SK-N-SH (cell line): Measurements from ENCODE around the gene TLX2. TPM values are rescaled to one million over a fixed set of nuclear protein-coding genes. Genes with fewer than 3 reads are reported as not detected.

Experiments used
- CTCF ChIA-PET: fragments of 300-600, 350-600 bp; formaldehyde crosslinking; extraction: SDS; loops from one replicate; lab custom pipeline; 2021; lab: Yijun Ruan, JAX
- POLR2A ChIA-PET: fragments of 350-600 bp; sonication (Branson Sonifier 250); formaldehyde crosslinking; extraction: SDS; loops from one replicate; lab custom pipeline; 2020; ENCODE audit warnings: antibody characterized with exemption, inconsistent platforms; lab: Yijun Ruan, JAX
- DNase-seq: peaks from one replicate; pipeline ENCODE4 v3.0.0; 2012
- H2AFZ ChIP-seq: fragments of 200-600 bp; sonication (generic); 2 replicates; pipeline ENCODE4 v1.8.1; 2016; ENCODE audit warnings: antibody characterized with exemption, mild to moderate bottlenecking, low read depth
- H3F3A ChIP-seq: fragments of 200-600 bp; sonication (generic); replicated peaks from 2 replicates; pipeline ENCODE3; 2016; ENCODE audit warnings: antibody characterized with exemption, mild to moderate bottlenecking; ENCODE audit not compliant: insufficient read depth
- H3K27ac ChIP-seq, 2 experiments: fragments of 200-500 bp in 1 of 2; fragments of 200-600 bp in 1 of 2; sonication (Bioruptor generic) in 1 of 2; sonication (generic), shearing (Covaris generic) in 1 of 2; 2 replicates each; pipeline versions ENCODE4 v1.5.1 to v1.6.1; 2014 to 2016; ENCODE audit warnings: low read depth in 2 of 2, inconsistent platforms in 1 of 2, low read length in 1 of 2, mild to moderate bottlenecking in 1 of 2, mixed read lengths in 1 of 2
- H3K27me3 ChIP-seq: fragments of 200-600 bp; sonication (generic), shearing (Covaris generic); 2 replicates; pipeline ENCODE4 v1.6.1; 2016; ENCODE audit warnings: mixed run types; ENCODE audit not compliant: insufficient read depth
- H3K36me3 ChIP-seq, 2 experiments: fragments of 200-500 bp in 1 of 2; fragments of 200-600 bp in 1 of 2; sonication (Bioruptor generic) in 1 of 2; sonication (generic) in 1 of 2; replicated peaks in 1 of 2; 2 replicates each; pipeline versions ENCODE3 to v1.5.1; 2014 to 2016; ENCODE audit warnings: low read length in 1 of 2, mild to moderate bottlenecking in 1 of 2; ENCODE audit not compliant: insufficient read depth in 2 of 2, control insufficient read depth in 1 of 2
- H3K4me1 ChIP-seq, 2 experiments: fragments of 200-500 bp in 1 of 2; fragments of 200-600 bp in 1 of 2; sonication (Bioruptor generic) in 1 of 2; sonication (generic), shearing (Covaris generic) in 1 of 2; 2 replicates each; pipeline versions ENCODE4 v1.5.1 to v1.6.1; 2014 to 2016; ENCODE audit warnings: low read depth in 1 of 2, low read length in 1 of 2, mixed run types in 1 of 2; ENCODE audit not compliant: insufficient read depth in 2 of 2, control insufficient read depth in 1 of 2
- H3K4me2 ChIP-seq: fragments of 200-600 bp; sonication (generic), shearing (Covaris generic); 2 replicates; pipeline ENCODE4 v1.6.1; 2017; ENCODE audit warnings: mixed run types
- H3K4me3 ChIP-seq, 2 experiments: fragments of 200-500 bp in 1 of 2; fragments of 200-600 bp in 1 of 2; sonication (Bioruptor generic) in 1 of 2; sonication (generic), shearing (Covaris generic) in 1 of 2; 2 replicates each; pipeline versions ENCODE4 v1.5.1 to v1.8.1; 2014 to 2016; ENCODE audit warnings: low read depth in 2 of 2, inconsistent platforms in 1 of 2, low read length in 1 of 2, mild to moderate bottlenecking in 1 of 2, mixed read lengths in 1 of 2, moderate library complexity in 1 of 2
- H3K79me2 ChIP-seq: fragments of 200-600 bp; sonication (generic); 2 replicates; pipeline ENCODE4 v1.8.1; 2017; ENCODE audit warnings: mild to moderate bottlenecking; ENCODE audit not compliant: insufficient read depth
- H3K9ac ChIP-seq: fragments of 200-600 bp; sonication (generic); 2 replicates; pipeline ENCODE4 v1.6.1; 2017; ENCODE audit warnings: mixed run types
- H3K9me2 ChIP-seq: fragments of 200-600 bp; sonication (generic); 2 replicates; pipeline ENCODE4 v1.6.1; 2017; ENCODE audit warnings: mixed run types
- H3K9me3 ChIP-seq: fragments of 200-600 bp; sonication (generic); 2 replicates; pipeline ENCODE4 v1.6.1; 2017; ENCODE audit warnings: mixed run types, mild to moderate bottlenecking, moderate library complexity
- H4K20me1 ChIP-seq: fragments of 200-600 bp; sonication (generic); 2 replicates; pipeline ENCODE4 v1.6.1; 2017; ENCODE audit warnings: mild to moderate bottlenecking, mixed run types; ENCODE audit not compliant: insufficient read depth
- FOXJ3 ChIP-seq: sonication (generic); formaldehyde crosslinking; IDR thresholded peaks from 2 replicates; pipeline ENCODE4 v1.5.1; 2020; ENCODE audit warnings: mild to moderate bottlenecking, missing genetic modification reagents
- FOXM1 ChIP-seq: IDR thresholded peaks from 2 replicates; pipeline ENCODE4 v1.4.0; 2012; ENCODE audit warnings: low read depth, mild to moderate bottlenecking
- JUND ChIP-seq: IDR thresholded peaks from 2 replicates; pipeline ENCODE4 v1.4.0; 2012
- MEF2A ChIP-seq: IDR thresholded peaks from 2 replicates; pipeline ENCODE4 v1.4.0; 2012; ENCODE audit warnings: low read depth, borderline replicate concordance
- NFIC ChIP-seq: IDR thresholded peaks from 2 replicates; pipeline ENCODE4 v1.4.0; 2012; ENCODE audit warnings: borderline replicate concordance
- POLR2AphosphoS5 ChIP-seq: IDR thresholded peaks from 2 replicates; pipeline ENCODE4 v1.6.1; 2012; ENCODE audit warnings: low read depth, low read length
- REST ChIP-seq: IDR thresholded peaks from 2 replicates; pipeline ENCODE4 v1.6.1; 2012; ENCODE audit warnings: mild to moderate bottlenecking, low read depth, low read length, moderate library complexity
- SMC3 ChIP-seq: IDR thresholded peaks from 2 replicates; pipeline ENCODE4 v1.6.1; 2012; ENCODE audit warnings: low read depth, low read length, improper control_type of control experiment
- TAF1 ChIP-seq: IDR thresholded peaks from 2 replicates; pipeline ENCODE4 v1.6.1; 2012; ENCODE audit warnings: low read depth, mild to moderate bottlenecking, low read length, moderate library complexity, borderline replicate concordance
- WGBS: methylation state at CpG from one replicate; pipeline ENCODE4 v1.1.6; 2017; ENCODE audit warnings: low lambda C conversion rate; 5-methylcytosine and 5-hydroxymethylcytosine counted together
- polyA plus RNA-seq, 3 experiments: library from polyadenylated mRNA; depleted of rRNA; stranded (reverse); fragments of >200 nt; gene quantifications; 2 replicates each; pipeline ENCODE4 v1.2.3, GENCODE V29; 2012
- TF ChIP-seq, protein P1 (sequence below): IDR thresholded peaks from 2 replicates; pipeline ENCODE4 v1.4.0; 2012; ENCODE audit warnings: low read depth

TLX2 gene
- polyA plus RNA-seq, 1 of the 3 experiments (the other 2 are of a cell fraction), result 24.5 TPM

DNA sequence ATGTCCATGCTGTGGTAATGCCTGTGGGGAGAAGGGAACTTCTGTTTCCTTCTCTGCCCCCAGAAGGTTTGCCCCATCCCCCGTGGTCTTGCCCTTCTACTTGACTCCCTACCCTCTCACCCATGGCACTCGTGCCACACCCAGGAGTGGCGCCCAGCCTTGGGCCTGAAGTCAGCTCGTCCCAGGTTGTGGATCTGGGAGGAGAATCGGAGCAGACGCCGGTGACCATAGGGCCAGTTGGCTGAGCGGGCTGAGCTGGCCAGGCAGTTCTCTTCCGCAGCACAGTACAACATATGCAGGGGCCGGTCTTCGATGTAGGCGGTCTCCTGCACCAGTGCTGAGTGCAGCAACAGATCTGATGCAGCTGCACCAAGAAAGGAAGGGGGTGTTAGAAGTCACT, 20.2 kb downstream of the TLX2 start:
- no peak for DNase-seq
- Histone ChIP-seq H4K20me1 (no peaks in the 10 kb centered on the region), H3K27me3 (no peaks in the 10 kb centered on the region), H3K9me2 (no peaks in the 10 kb centered on the region), H3K4me3 (no peak overlapping the region), H3K4me2 (no peak overlapping the region), H2AFZ (no peak overlapping the region), H3K79me2 (peaks cover 23% of the 10 kb centered on the region), H3K9me3 (no peaks in the 10 kb centered on the region), H3K27ac (no peak overlapping the region; a peak in 1 of 4 replicates), H3K4me1 (peaks cover 8 to 12% of the 10 kb centered on the region in 2 experiments; a peak in 3 of 4 replicates), H3K9ac (no peak overlapping the region), H3F3A (peaks cover 18% of the 10 kb centered on the region), H3K36me3 (peaks cover 10 to 25% of the 10 kb centered on the region in 2 experiments)
- 96% methylated on average over 3 of the region's 12 CpGs for WGBS
- ChIA-PET POLR2A (no interaction called here), CTCF (interaction anchor here (4.0 to 7.8 kb wide), 3 partner anchors 11 to 54 kb away, joined by 26 to 102 read pairs (median 71); partner anchors contain the start of genes CCDC142 and TTC31)
- TF ChIP-seq FOXJ3 (CRISPR knock-in tag) (no peak), POLR2AphosphoS5 (peak; percentile 34; the same call in 1 of the 2 replicates)

DNA sequence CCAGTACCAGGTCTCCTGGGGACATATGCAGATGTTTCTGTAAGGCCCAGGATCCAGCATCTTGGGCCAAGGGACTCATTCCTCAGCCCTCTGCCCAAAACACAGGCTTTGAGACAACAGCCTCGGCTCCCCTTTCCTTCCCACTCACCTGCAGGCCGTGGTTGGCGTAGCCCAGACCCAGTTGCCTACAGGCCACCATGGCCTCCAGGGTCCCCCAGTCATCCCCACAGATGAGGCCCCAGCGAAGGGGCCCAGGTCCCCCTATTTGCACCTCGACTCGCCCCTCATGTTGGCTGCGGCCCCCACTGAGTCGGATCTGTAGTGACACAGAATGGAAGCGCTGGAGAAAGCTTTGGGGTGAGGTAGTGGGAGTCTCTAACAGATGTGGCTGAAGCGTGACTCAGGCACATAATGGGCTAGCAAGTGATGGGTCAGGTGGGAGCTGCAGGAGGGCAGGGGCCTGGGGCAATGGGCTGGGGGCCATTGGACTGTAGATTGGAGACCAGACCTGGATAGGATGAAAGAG, 21.3 kb downstream of the TLX2 start:
- Histone ChIP-seq H4K20me1 (no peaks in the 10 kb centered on the region), H3K9me2 (no peaks in the 10 kb centered on the region), H3K36me3 (peaks cover 10 to 25% of the 10 kb centered on the region in 2 experiments), H3K79me2 (peaks cover 14% of the 10 kb centered on the region), H3K4me3 (no peak overlapping the region), H3K9ac (no peak overlapping the region), H2AFZ (no peak overlapping the region), H3K4me2 (no peak overlapping the region), H3K27ac (no peak overlapping the region), H3K9me3 (no peaks in the 10 kb centered on the region), H3K27me3 (no peaks in the 10 kb centered on the region), H3K4me1 (peaks cover 8 to 12% of the 10 kb centered on the region in 2 experiments; a peak in 3 of 4 replicates), H3F3A (peaks cover 18% of the 10 kb centered on the region)
- POLR2A ChIA-PET, result interaction anchor here (0.7 kb wide), 1 partner anchor 9 kb away, joined by 3 read pairs; no protein-coding TSS in a partner anchor
- TF ChIP-seq FOXM1, result no peak
- TF ChIP-seq SMC3, result no peak
- TF ChIP-seq MEF2A, result no peak
- TF ChIP-seq TAF1, result no peak
- TF ChIP-seq NFIC, result no peak
- no peak for TF ChIP-seq REST
- TF ChIP-seq, protein P1, sequence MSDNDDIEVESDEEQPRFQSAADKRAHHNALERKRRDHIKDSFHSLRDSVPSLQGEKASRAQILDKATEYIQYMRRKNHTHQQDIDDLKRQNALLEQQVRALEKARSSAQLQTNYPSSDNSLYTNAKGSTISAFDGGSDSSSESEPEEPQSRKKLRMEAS, result no peak
- no peak for TF ChIP-seq JUND
- CTCF ChIA-PET, result interaction anchor here (2.1 to 7.8 kb wide), 3 partner anchors 29 to 53 kb away, joined by 7 to 102 read pairs (median 71); partner anchors contain the start of genes CCDC142, PCGF1 and TTC31
- no peak for DNase-seq
- WGBS, result 88% methylated on average over 8 of the region's 10 CpGs
